CD4-positive, alpha-beta T cell treated with Interleukin-2 at 100 ng/mL for 4 hours (primary cell): ENCODE results near the gene F2.
A peak's percentile ranks its signal among the peaks of the same experiment; 100 is the strongest.
"Not testable (repeated sequence)": the region's sequence is repeated elsewhere in the genome, so short reads cannot be mapped to it uniquely, and the experiment has no call there.

Experiments
- DNase-seq: peaks from one replicate; pipeline ENCODE4 v3.0.0-alpha.2; 2020; ENCODE audit warnings: low spot score

Gene F2

DNA sequence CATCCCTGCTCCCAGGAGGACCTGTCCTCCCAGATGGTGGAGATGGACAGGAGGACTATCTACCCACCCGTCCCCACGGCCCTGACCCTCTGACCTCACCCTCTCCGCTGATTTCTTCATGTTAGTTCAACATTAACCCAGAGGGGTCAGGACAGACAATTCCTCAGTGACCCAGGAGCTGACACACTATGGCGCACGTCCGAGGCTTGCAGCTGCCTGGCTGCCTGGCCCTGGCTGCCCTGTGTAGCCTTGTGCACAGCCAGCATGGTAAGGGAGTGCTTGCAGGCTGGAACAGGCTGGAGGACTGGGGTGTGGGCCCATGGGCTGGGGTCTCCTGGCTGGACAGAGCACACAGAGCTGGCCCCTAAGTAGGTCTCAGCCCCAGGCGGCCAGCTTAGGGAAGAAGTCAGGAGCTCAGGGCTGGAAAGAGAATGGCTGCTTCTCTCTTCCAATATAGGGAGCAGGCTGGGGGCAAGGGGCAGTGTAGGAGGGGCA is at the start of gene F2:
Gene F2 (plus strand): TSS at position 166 of the 495 bp plus-strand sequence. CDS start 23 bp downstream, at position 189.
- DNase-seq, result no peak

DNA sequence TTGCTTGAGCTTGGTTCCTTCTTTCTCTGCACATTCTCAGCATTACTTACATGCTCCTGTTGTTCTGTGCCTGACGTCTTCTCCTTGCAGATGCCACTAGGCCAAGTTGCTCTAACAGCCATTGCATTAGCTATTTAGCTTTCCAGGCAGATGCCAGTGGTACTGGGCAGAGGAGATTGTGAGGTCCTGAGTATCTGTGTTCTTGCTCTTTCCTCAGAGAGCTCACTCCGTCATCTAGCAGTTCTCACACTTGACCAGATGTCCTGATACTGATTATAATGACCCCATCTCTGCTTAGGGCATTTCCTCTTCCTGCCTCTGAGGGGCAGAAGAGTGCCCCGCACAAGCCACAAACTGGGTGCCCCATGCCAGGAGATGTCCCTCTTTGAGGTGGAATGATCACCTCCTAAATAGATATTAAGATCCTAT is 49.3 kb upstream of the F2 start:
- DNase-seq, result no peak

DNA sequence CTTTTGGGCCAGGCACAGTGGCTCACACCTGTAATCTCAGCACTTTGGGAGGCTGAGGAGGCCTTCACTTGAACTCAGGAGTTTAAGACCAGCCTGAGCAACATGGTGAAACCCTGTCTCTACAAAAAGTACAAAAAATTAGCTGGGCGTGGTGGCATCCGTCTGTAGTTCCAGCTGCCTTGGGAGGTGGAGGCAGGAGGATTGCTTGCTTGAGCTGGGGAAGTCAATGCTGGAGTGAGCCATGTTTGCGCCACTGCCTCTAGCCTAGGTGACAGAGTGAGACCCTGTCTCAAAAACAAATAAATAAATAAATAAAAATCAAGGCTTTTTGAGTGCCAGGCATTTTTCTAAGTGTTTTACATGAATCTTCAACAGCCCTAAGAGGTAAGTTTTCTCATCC is 48.5 kb upstream of the F2 start:
- DNase-seq, result not testable (repeated sequence)

DNA sequence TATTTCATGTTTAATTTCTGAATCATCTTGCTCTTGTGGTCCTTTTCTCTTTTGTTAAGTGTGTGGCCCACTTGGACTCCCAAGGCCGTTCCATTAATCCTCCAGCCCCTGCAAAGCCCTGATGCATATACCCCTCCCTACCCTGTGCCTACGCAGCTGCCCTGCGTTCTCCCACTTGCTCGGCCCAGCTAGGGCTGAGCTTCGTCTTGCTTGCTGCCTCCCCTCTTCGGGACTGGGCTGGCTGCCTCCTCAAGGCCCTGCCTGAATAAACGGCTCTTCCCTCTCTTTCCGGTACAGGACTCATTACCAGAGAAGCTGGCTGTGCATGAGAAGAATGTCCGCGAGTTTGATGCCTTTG is 47.1 kb upstream of the F2 start:
- DNase-seq, result no peak

DNA sequence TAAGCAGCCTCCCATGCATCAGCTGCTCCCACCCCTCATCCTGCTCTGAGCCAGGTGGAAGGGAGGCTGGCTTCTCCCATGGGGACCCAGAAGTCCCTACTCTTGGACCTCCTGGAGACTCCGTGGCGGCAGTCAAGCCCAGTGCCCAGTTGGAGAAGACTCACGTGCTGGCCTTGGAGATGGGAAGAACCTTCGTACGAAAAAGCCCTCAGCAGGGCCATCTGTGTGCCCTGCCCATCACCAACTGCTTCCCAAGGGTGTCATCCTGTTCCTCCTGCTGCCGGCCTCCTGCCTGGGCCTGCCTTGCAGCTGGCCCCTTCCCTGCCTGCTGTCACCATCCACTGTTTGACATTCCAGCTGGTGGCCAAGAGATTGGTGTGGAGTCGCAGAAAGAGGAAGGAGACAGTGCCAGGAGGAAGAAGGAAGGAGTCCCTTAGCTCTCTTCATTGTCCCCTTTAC is 46.6 kb upstream of the F2 start:
- no peak for DNase-seq

DNA sequence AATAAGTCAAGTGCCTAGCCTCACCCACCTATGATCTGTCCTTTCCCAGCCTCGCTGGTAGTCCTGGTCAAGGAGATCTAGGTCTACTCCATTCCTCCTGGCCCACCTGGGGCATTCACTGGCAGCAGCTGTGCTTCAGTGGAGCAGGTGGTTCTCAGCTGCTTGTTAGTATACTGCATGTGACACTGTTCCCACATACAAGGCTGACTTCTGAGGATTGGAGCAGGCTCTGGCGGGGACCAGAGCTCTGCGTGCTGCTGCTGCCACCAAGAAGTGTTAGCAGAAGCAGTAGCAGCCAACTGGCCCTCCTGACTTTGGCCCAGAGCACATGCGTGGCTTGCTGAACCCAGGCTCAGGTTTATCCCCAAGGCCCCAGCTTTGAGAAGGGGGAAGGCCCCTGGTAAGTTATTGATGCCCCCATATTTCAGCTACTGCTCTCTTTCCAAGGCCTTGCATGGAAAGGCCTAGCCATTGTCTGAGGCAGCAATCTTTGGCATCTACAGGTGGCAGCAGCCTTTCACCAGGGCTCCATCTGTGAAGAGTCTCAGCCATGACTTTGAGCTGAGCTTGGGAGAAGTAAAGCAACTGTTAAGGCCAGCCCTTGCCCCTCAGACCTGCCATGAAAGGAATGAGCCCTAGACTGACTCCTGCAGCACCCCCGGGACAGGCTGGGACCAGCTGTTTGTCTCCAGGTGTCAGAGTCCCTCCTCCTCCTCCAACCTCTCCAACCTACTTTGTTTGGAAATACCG is 45.1 kb upstream of the F2 start:
- no peak for DNase-seq

DNA sequence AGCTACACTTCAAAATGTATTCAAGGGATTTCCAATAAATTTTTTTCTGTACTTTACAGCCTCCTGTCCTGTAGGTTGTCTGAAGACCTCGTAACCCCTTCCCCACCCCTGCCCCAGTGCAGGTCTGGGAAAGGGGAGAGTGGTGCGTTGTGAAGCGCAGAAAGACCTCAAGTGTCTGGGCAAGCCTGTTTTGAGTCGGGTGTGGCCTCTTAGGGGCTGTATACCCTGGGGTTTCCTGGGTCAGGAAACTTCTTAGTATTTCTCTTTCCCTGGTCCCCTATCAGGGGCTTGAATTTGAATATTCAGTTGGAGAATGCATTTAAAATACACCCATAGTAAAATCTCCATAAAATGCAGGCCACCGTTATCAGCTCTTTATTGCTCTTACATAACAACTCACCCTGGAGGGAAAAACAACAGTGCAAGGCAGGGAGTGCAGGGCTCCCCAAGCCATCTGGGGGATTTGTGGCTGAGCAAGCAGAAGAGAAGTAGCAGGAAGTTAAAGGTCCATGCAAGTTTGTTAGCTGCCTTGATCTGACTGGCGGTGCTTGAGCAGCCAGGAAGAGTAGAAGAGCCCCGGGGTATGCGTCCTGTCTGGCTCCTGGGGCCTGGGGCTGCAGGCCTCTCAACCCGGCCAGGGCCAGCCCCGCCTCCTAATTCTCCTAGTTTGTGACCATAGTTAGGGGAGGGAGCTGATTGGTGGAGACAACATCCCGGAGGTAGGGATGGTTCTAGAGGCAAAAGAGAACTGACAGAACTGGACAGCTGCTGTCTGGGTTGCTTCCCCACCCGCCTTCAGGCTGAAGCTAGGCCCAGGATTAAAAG is 44.3 kb upstream of the F2 start:
- peak; percentile 17 for DNase-seq

DNA sequence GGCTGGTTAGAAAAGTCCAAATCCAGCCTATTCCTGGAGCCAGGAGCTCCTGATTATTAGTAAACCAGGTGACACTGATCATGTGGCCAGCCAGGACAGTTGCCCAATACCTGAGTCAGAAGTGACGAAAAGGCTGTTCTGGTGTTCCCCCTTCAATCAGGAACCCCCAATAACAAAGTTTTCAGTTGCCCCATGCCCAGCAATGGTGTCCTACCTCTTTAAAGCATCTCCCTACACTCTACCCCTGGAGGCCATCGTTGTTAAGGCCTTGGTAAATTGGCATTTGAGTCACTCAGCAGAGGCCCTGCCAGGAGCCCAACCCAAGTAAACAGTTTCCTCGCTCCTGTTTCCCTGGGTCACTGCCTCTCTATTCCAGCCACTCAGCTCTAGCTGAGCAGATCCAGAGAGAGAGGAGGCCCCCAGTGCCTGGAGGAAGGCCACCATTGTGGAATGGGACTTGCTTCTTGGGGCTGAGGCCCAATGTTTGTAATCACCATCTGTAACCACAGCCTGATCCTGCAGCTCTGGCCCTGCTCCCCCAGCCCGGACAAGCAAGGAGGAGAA is 43.6 kb upstream of the F2 start:
- no peak for DNase-seq

DNA sequence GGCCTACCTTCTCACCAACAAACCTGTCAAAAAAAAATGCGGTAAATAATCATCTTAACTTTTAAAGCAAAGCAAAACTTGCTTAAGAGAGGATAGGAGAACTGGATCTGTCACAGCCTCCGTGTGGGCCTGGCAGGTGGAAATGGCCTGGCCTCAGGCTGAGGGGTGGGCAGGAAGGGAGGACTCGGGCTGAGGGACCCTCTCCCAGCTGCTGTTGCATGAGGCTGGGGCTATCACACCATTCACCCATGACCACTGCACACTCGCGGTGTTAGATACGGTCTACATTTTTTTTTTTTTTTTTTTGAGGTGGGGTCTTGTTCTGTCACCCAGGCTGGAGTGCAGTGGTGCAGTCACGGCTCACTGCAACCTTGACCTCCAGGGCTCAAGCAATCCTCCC is 43.1 kb upstream of the F2 start:
- DNase-seq, result no peak

DNA sequence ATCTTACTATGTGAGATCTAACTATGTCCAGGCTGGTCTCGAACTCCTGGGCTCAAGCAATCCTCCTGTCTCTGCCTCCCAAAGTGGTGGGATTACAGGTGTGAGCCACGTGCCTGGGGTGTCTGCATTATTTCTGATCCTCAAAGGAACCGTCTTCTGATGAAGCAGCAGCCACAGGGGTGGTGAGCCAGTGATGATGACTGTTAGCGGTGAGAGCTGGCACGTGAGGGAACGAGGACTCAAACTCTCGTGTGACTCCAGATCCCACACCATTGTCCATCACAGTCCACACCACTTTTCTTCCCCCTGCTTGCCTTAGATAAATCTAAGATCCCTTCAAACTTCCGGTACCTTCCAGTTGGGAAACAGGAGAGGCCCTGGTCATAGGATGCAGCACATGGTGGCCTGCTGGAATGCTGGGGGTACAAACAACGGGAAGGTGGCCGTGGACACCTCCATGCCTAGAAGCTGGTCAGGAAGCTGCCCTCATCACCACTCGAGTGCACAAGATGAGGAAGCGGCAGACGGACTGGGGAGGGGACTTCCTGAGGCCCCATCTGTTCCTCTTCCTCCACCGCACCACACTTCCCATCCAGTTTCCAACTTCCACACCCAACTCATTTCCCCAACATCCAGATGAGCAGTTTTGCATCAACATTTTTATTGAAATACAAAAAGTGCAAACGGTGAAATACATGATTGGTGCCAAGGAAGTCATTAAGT is 42.4 kb upstream of the F2 start:
- DNase-seq, result no peak

DNA sequence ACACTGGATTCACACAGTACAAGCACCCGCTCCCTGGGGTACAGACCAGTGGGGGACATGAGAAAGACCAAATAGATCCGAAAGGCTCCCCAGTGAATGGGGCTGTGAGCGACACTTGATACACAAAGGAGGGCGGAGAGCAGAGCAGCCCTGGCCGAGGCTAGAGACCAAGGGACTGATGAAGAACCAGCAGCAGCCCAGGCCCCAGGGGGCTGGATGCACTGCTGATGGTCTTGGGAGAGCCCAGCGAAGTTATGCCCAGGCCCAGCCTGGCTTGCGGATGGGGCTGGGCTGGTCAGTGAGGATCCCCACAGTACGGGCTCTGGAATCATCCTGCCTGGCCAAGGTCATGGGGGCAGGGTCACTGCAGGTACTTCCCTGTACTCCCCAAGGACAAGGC is 41.8 kb upstream of the F2 start:
- no peak for DNase-seq

DNA sequence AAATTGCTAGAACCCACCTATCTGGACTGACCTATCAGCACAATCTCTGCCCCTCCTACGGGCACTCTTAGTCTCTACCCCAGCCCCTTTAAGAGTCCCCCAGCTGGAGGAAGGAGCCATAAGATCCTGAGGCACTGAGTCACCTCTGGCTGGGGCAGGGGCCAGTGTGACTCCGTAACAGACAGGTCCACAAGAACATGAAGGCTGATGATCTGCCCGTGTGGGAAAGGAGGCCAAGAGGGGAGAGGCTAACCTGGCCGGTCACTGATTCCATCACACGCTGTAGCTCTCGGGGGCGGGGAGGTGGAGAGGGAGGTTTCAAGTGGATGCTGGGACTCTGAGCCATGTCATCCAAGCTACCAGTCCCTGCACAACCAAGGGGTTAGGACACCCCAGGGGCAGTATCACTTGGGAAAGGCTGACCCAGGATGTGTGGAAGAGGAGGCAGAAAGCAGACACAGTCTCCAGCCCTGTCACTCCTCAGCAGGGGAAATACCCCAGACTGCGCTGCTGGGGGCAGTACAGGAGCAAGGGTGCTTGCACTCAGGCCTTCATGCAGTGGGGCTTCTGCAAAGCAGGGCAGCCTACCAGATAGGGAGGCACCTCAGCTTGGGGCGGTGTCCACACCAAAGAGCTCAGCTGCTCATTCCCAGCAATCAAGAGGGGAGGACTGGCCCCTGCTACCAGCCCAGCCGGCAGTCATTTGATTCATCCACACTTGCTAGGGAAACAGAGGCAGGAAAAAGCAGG is 40.8 kb upstream of the F2 start:
- DNase-seq, result no peak

DNA sequence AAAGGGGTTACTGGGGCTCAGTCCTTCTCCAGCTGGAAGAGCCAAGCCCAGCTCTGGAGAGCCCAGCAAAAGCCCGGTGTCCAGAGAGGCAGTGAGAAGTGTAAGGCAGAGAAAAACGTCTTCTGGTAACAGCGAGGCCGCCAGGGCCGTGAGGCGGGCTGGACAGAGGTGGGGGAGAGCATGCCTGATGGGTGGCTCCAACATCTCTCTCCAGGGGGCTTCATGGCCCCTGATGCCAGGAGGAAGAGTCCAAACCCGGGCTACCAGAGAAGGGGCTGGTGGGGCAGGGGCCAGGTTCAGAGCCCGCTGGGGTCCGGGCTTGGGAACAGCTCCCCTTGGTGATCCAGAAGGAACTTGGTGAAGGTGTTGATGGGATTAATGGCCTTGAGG is 40.3 kb upstream of the F2 start:
- DNase-seq, result no peak

DNA sequence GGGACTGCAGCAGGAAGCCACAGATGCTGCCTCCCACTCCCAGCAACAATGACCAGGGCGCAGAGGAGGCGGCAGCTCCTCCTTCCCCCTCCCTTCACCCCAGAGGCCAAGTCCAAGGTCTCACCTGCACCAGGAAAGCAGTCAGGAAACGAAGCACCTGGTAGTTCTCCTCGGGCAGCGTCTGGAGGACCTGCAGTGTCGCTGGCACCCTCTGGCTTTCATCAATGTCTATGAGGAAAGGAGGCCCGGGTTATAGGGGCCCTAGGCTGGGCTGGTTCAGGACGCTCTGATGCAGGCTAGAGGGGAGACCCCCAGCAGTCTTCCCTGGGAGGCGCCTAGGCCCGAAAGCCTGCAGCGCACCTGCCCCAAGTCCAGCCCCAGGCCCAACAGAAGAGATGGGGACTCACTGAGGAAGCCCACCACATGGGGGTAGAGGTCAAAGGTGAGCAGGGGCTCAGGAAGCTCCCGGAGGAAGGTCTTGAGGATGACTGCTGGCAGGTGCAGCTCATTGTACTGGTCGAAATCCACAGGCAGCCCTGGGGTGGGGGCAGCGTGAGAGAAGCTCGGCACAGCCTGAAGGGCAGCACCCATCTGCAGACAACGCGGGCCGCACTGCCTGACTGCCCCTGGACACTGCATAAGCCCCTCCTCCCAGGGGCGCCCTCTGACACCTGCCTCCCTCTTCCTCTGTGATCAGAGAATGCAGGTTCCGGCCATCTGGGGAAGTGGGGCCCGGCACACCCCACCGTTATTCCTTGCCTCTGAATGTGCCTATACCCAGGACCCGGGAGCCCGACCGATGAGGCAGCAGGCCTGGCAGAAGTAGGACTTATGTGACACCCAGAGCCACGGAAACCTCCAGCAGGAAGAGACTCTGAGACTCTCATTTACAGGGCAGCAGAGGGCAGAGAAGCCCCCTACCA is 39.5 kb upstream of the F2 start:
- DNase-seq, result no peak

DNA sequence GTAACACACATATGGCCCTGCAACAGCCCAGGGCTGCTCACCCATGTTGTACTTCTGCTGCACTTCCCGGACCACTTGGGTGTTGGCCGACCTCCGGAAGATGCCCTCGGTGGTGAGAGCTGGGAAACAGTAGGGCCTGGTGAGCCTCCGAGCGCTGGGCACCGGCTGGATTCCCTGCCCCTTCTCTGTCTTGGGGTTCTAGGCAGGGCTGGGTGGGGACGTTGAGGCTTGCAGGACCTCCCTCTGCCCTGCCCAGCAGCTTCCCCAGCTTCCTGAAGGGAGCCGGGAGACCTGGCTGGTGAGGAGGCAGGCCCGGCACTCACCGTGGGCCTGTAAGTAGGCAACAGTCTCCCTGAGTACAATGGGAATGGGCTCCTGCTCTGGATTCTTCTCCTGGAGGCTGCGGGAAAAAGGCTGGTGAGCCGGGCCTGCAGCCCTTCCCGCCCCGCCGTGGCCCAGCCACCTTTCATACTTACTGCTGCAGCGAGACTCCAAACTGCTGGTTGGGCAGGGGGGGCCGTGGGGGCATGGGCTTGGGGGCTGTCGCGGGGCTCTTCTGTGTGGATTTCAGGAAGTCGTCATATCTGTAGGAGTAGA is 38.8 kb upstream of the F2 start:
- DNase-seq, result no peak

DNA sequence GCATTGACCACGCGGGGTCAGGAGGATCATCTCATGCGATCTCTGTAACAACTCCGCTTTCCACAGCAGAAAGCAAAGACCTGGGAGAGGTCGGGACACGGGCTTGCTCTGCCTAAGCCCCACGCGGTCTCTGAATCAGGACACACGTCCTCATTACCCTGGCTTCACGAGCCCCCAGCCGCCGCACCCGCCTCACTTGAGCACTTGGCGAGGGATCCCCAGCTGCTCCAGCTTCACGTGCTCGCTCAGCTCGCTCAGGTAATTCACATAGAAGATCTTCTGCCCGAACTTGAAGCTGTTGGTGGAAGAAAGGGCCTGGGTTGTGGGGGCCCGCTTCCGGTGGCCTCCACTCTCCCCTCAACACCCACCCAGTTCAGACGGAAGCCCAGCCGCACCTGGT is 38.2 kb upstream of the F2 start:
- no peak for DNase-seq

DNA sequence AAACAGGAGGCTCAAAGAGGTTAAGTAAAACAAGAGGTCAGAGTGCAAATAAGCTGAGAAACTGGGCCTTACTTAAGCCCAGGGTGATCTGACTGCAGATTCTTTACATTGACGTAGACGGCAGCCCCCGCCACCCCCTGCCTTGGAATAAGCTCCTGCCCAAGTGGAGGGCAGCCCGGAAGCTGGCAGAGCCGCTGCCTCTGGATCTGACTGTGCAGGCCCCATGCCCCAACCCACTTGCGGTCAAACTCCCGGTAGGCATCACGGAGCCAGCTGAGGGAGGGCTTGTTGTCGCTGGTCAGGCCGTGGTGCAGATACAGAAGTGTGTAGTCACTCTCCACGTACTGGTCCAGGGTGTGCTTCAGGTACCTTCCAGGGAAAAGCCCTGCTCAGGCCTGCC is 37.2 kb upstream of the F2 start:
- DNase-seq, result no peak

DNA sequence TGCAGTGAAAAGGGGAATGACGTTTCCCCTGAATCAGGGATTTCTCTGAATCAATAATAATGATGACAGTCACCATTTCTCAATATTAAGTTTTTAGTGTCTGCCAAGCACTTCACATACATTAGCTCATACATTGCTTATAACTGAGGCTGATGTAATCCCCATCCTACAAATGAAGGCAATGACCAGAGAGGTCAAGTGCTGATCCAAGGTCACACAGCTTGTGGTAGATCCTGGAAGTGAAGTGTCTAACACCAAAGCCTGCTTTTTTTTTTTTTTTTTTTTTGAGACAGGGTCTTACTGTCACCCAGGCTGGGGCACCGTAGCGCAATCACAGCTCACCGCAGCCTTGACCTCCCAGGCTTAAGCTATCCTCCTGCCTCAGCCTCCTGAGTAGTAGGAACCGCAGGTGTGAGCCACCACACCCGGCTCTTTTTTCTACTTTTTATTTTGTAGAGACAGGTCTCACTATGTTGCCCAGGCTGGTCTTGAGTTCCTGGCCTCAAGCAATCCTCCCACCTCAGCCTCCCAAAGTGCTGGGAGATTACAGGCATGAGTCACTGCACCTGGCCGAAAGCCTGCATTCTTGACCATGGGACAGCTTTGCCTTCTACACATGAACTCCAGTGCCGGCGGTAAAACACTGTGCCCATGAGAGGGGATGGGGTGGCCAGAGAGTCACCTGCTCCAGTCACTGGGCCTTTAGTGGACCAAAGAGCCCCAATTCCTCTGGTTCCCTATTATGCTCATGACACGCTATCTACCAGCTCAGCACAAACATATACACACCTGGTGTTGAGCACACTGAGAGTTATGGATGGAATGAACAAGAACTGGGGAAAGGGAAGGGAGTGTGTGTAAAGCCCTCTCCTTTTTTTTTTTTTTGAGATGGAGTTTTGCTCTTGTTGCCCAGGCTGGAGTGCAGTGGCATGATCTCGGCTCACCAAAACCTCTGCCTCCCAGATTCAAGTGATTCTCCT is 36.0 kb upstream of the F2 start:
- no peak for DNase-seq

DNA sequence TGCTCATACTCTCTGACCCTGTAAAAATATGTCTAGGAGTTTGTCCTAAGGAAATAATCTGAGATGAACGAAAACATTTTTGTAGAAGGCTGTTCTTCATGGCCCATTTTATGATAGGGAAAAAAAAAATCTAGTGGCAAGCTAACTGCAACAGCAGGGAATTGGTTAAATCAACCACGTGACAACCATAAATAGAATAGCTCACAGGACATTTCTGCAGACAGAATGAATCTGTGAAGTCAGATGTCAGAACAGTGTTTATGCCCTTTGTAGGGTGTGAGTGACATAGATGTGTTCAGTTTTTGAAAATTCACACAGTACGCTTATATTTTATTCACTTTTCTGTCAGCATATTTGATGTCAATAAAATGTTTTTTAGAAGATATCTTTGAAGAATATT is 34.6 kb upstream of the F2 start:
- no peak for DNase-seq
